ENCODE results near the gene BANP. TPM values are rescaled to one million over a fixed set of nuclear protein-coding genes. Genes with fewer than 3 reads are reported as not detected.

BANP gene
- total and polyA plus RNA-seq, 2 donors (not counting 3 experiments of a cell fraction or from before 2014, with no cell fraction given) = 22.4 to 33.8 TPM

GRCh38 chr16:88078111-88078775, 127.0 kb downstream of the BANP start:
- no peak overlapping the region for H2AFZ ChIP-seq (ENCODE audit: low read depth, low read length)
- no TSS peak for BruUV-seq (replicated peaks)
- TF ChIP-seq FOS (IDR thresholded peaks at IDR 0.05; ENCODE audit: borderline replicate concordance, insufficient read depth, low read length) = no peak
- TF ChIP-seq, protein P1, sequence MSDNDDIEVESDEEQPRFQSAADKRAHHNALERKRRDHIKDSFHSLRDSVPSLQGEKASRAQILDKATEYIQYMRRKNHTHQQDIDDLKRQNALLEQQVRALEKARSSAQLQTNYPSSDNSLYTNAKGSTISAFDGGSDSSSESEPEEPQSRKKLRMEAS (IDR thresholded peaks at IDR 0.05; ENCODE audit: insufficient read depth, insufficient read length) = no peak
- no peak for TF ChIP-seq MYC (IDR thresholded peaks at IDR 0.05; ENCODE audit: low read depth, low read length)
- no peak for TF ChIP-seq JUN (IDR thresholded peaks at IDR 0.05; ENCODE audit: borderline replicate concordance, insufficient read depth, insufficient read length, low read depth)
- TF ChIP-seq GATA2 (IDR thresholded peaks at IDR 0.05; ENCODE audit: insufficient read depth, insufficient read length, low read depth, low read length) = no peak
- no peaks in the 10 kb centered on the region for H3K4me1 ChIP-seq (ENCODE audit: control insufficient read depth, extremely low read depth, insufficient read depth, low read length)
- H3K9me1 ChIP-seq (replicated peaks; ENCODE audit: control insufficient read depth, extremely low read depth, insufficient read depth, low read length) = no peaks in the 10 kb centered on the region
- H3K9ac ChIP-seq (replicated peaks; ENCODE audit: extremely low read depth, insufficient read depth, low read length) = no peak overlapping the region
- no peak overlapping the region for H3K27ac ChIP-seq (ENCODE audit: insufficient read depth, low read depth, low read length)
- no peaks in the 10 kb centered on the region for H4K20me1 ChIP-seq (replicated peaks; ENCODE audit: control insufficient read depth, extremely low read depth, insufficient read depth, low read length)
- H3K9me3 ChIP-seq (replicated peaks; ENCODE audit: control insufficient read depth, insufficient read depth, low read length) = no peaks in the 10 kb centered on the region
- no peak for FAIRE-seq
- H3K4me3 ChIP-seq (replicated peaks in 1 of 3; ENCODE audit: insufficient read depth in 1 of 3, low read depth in 1 of 3, low read length in 3 of 3) = no peak overlapping the region
- ChIA-PET CTCF (no interaction called here), POLR2A (no interaction called here)
- DNase-seq (ENCODE audit: low read depth, low spot score) = no peak
- dilution Hi-C loops (cut with MboI; ENCODE audit: extremely low pct_ligation_motif_present, low sequenced_read_pairs) (no loop called here), intact Hi-C loops (cut with micrococcal nuclease) (no loop called here)
- H3K79me2 ChIP-seq (ENCODE audit: control insufficient read depth, insufficient read depth, low read length) = no peaks in the 10 kb centered on the region
- H3K4me2 ChIP-seq (ENCODE audit: insufficient read depth, low read length) = no peak overlapping the region
- peaks cover 0 to 2% of the 10 kb centered on the region in 2 experiments for H3K36me3 ChIP-seq (ENCODE audit: control insufficient read depth in 2 of 2, extremely low read depth in 1 of 2, insufficient read depth in 2 of 2, low read length in 2 of 2)
- no peaks in the 10 kb centered on the region for H3K27me3 ChIP-seq (ENCODE audit: control insufficient read depth in 2 of 2, insufficient read depth in 2 of 2, low read length in 2 of 2)

DNA sequence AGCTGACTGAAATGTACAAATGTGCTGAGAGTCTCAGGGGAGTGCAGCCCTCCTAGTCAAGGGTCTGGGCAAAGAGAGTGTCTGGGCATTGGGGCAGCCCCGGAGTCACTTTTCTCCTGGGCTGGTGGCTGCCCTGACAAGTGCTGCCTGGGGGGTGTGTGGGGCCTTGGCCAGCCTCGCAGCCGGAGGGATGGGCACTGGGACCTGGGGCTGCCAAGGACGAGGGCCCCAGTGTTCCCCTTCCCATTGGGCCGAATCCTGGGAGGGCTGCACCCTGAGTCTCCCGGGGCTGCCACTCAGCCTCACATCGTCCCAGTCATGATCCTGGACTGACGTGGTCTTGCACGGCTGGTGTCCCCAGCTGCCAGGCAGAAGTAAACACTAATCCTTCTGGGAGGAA, 132.3 kb downstream of the BANP start:
- Histone ChIP-seq H3K9me3 (replicated peaks; ENCODE audit: control insufficient read depth, insufficient read depth, low read length) (no peaks in the 10 kb centered on the region), H3K9me1 (replicated peaks; ENCODE audit: control insufficient read depth, extremely low read depth, insufficient read depth, low read length) (no peaks in the 10 kb centered on the region), H3K36me3 (ENCODE audit: control insufficient read depth in 2 of 2, extremely low read depth in 1 of 2, insufficient read depth in 2 of 2, low read length in 2 of 2) (no peaks in the 10 kb centered on the region), H3K4me3 (replicated peaks in 1 of 3; ENCODE audit: insufficient read depth in 1 of 3, low read depth in 1 of 3, low read length in 3 of 3) (no peak overlapping the region), H3K4me1 (ENCODE audit: control insufficient read depth, extremely low read depth, insufficient read depth, low read length) (no peaks in the 10 kb centered on the region), H4K20me1 (replicated peaks; ENCODE audit: control insufficient read depth, extremely low read depth, insufficient read depth, low read length) (no peaks in the 10 kb centered on the region), H3K4me2 (ENCODE audit: insufficient read depth, low read length) (no peak overlapping the region), H2AFZ (ENCODE audit: low read depth, low read length) (no peak overlapping the region), H3K27ac (ENCODE audit: insufficient read depth, low read depth, low read length) (no peak overlapping the region), H3K9ac (replicated peaks; ENCODE audit: extremely low read depth, insufficient read depth, low read length) (no peak overlapping the region), H3K79me2 (ENCODE audit: control insufficient read depth, insufficient read depth, low read length) (no peaks in the 10 kb centered on the region), H3K27me3 (ENCODE audit: control insufficient read depth in 2 of 2, insufficient read depth in 2 of 2, low read length in 2 of 2) (no peaks in the 10 kb centered on the region)
- DNase-seq (ENCODE audit: low read depth, low spot score) (no peak), FAIRE-seq (no peak)
- no TSS peak for BruUV-seq (replicated peaks)
- TF ChIP-seq MYC (IDR thresholded peaks at IDR 0.05; ENCODE audit: low read depth, low read length) = no peak
- TF ChIP-seq CTCF (IDR thresholded peaks at IDR 0.05; ENCODE audit: extremely low read depth in 1 of 2, insufficient read depth in 1 of 2, low read depth in 1 of 2, low read length in 2 of 2) = no peak
- POLR2A ChIA-PET = no interaction called here
- CTCF ChIA-PET = no interaction called here
- dilution Hi-C loops (cut with MboI; ENCODE audit: extremely low pct_ligation_motif_present, low sequenced_read_pairs) (no loop called here), intact Hi-C loops (cut with micrococcal nuclease) (no loop called here)

All from endothelial cell of umbilical vein (primary cell).